Testis (tissue), 2 donors: ENCODE measurements around the gene HSH2D.

ENCODE experiments used
- CTCF ChIP-seq, 3 experiments: fragments of 450-650 bp in 2 of 3; fragments of 200-600 bp in 1 of 3; sonication (generic) in 1 of 3; IDR thresholded peaks; one replicate each; pipeline ENCODE4 v1.5.1; 2016 to 2019; ENCODE audit warnings: antibody characterized with exemption in 3 of 3, mild to moderate bottlenecking in 2 of 3, moderate library complexity in 1 of 3
- POLR2A ChIP-seq: fragments of 450-650 bp; IDR thresholded peaks from one replicate; pipeline ENCODE4 v1.6.1; 2017; ENCODE audit warnings: antibody characterized with exemption, mild to moderate bottlenecking, moderate library complexity

GRCh38 chr19:16180611-16181010 lies 37.1 kb downstream of the HSH2D start:
- no peak for TF ChIP-seq CTCF (IDR thresholded peaks at IDR 0.05)
- TF ChIP-seq POLR2A, result no peak
